HCT116 (cell line): ENCODE data around the gene OR2AJ1. TPM values are rescaled to one million over a fixed set of nuclear protein-coding genes. Genes with fewer than 3 reads are reported as not detected.

Source experiments
- ATAC-seq: fragments of 200-7000 bp; cut with Tn5 transposase; 2 replicates; pipeline ENCODE4 v1.9.1; 2020; ENCODE audit warnings: mild to moderate bottlenecking, moderate library complexity
- BruUV-seq: library from RNA; stranded (reverse); fragments of 400-500 nt; replicated peaks from 2 replicates; lab custom pipeline; 2021; lab: Mats Ljungman, UMichigan
- CTCF ChIA-PET: fragments of 300-600 bp; sonication (Branson Sonifier 250); formaldehyde crosslinking; loops from one replicate; lab custom pipeline; 2021; ENCODE audit warnings: antibody characterized with exemption; lab: Charles Lee
- POLR2A ChIA-PET: fragments of 300-600, 350-600 bp; sonication (Branson Sonifier 250); formaldehyde crosslinking; loops from one replicate; lab custom pipeline; 2021; ENCODE audit warnings: antibody characterized with exemption; lab: Charles Lee
- RAD21 ChIA-PET, 2 experiments: fragments of 300-600 bp; sonication (Branson Sonifier 250); formaldehyde crosslinking; loops; one replicate each; lab custom pipeline; 2023; ENCODE audit warnings: low total read pairs in 2 of 2; ENCODE audit not compliant: uncharacterized antibody in 2 of 2, unreplicated experiment in 2 of 2, low non-redundant PET in 1 of 2; lab: Charles Lee
- DNase-seq: peaks from one replicate; pipeline ENCODE4 v3.0.0-alpha.2; 2010; ENCODE audit warnings: low read depth, low spot score
- H2AFZ ChIP-seq: fragments of 200-600 bp; shearing (Covaris generic), sonication (generic); 2 replicates; pipeline ENCODE4 v1.6.1; 2017; ENCODE audit warnings: low read depth, mixed run types, mixed read lengths, antibody characterized with exemption, low read length; ENCODE audit not compliant: poor library complexity, severe bottlenecking
- H3K27ac ChIP-seq: 2 replicates; pipeline ENCODE4 v1.5.1; 2012; ENCODE audit warnings: low read depth, low read length
- H3K27me3 ChIP-seq: fragments of 200-600 bp; sonication (generic); 2 replicates; pipeline ENCODE4 v1.6.1; 2016; ENCODE audit warnings: mixed run types, low read length, mixed read lengths; ENCODE audit not compliant: insufficient read depth
- H3K36me3 ChIP-seq, 2 experiments: fragments of 200-500 bp in 1 of 2; fragments of 200-600 bp in 1 of 2; sonication (Bioruptor generic) in 1 of 2; sonication (generic) in 1 of 2; 2 replicates each; pipeline versions ENCODE4 v1.5.1 to v1.6.1; 2014 to 2016; ENCODE audit warnings: low read length in 2 of 2, inconsistent platforms in 1 of 2, mixed read lengths in 1 of 2, mixed run types in 1 of 2; ENCODE audit not compliant: insufficient read depth in 2 of 2, control insufficient read depth in 1 of 2
- H3K4me1 ChIP-seq, 2 experiments: fragments of 200-600 bp in 1 of 2; sonication (generic) in 1 of 2; 2 replicates each; pipeline versions ENCODE4 v1.5.1 to v1.6.1; 2012 to 2017; ENCODE audit warnings: low read length in 2 of 2, inconsistent platforms in 1 of 2, mild to moderate bottlenecking in 1 of 2, mixed read lengths in 1 of 2, mixed run types in 1 of 2, moderate library complexity in 1 of 2; ENCODE audit not compliant: insufficient read depth in 2 of 2, control insufficient read depth in 1 of 2
- H3K4me2 ChIP-seq: fragments of 200-600 bp; sonication (generic); 2 replicates; pipeline ENCODE4 v1.6.1; 2017; ENCODE audit warnings: mixed run types, low read length, mixed read lengths
- H3K4me3 ChIP-seq, 2 experiments: fragments of 200-600 bp in 1 of 2; sonication (generic) in 1 of 2; replicated peaks in 1 of 2; 2 replicates each; pipeline ENCODE4 v1.5.1; 2011 to 2016; ENCODE audit warnings: low read length in 2 of 2, control low read depth in 1 of 2, low read depth in 1 of 2, mild to moderate bottlenecking in 1 of 2, mixed read lengths in 1 of 2, mixed run types in 1 of 2
- H3K79me2 ChIP-seq: fragments of 200-600 bp; sonication (generic); 2 replicates; pipeline ENCODE4 v1.6.1; 2017; ENCODE audit warnings: mild to moderate bottlenecking, mixed run types, low read length, moderate library complexity, mixed read lengths; ENCODE audit not compliant: insufficient read depth
- H3K9ac ChIP-seq: fragments of 200-600 bp; sonication (generic); 2 replicates; pipeline ENCODE4 v1.6.1; 2016; ENCODE audit warnings: low read length, mixed read lengths
- H3K9me2 ChIP-seq: fragments of 200-600 bp; sonication (generic), shearing (Covaris generic); 2 replicates; pipeline ENCODE4 v1.6.1; 2017; ENCODE audit warnings: mixed run types, mild to moderate bottlenecking, moderate library complexity; ENCODE audit not compliant: insufficient read depth
- H3K9me3 ChIP-seq, 2 experiments: fragments of 200-500 bp in 1 of 2; fragments of 200-600 bp in 1 of 2; sonication (Bioruptor generic) in 1 of 2; sonication (generic) in 1 of 2; 2 replicates each; pipeline ENCODE4 v1.6.1; 2014 to 2017; ENCODE audit warnings: low read length in 2 of 2, mixed read lengths in 2 of 2, inconsistent platforms in 1 of 2, low read depth in 1 of 2, mild to moderate bottlenecking in 1 of 2, mixed run types in 1 of 2, moderate library complexity in 1 of 2; ENCODE audit not compliant: control insufficient read depth in 1 of 2, insufficient read depth in 1 of 2
- H4K20me1 ChIP-seq: fragments of 200-600 bp; sonication (generic), shearing (Covaris generic); 2 replicates; pipeline ENCODE4 v1.6.1; 2017; ENCODE audit warnings: mixed run types, mild to moderate bottlenecking, moderate library complexity; ENCODE audit not compliant: insufficient read depth
- CEBPB ChIP-seq: IDR thresholded peaks from 2 replicates; pipeline ENCODE4 v1.6.1; 2012; ENCODE audit warnings: low read depth
- ELF1 ChIP-seq: IDR thresholded peaks from 2 replicates; pipeline ENCODE4 v1.6.1; 2012; ENCODE audit warnings: low read depth, borderline replicate concordance
- EZH2 ChIP-seq: fragments of 200-600 bp; sonication (generic); IDR thresholded peaks from 2 replicates; pipeline ENCODE4 v1.6.1; 2017; ENCODE audit warnings: antibody characterized with exemption, mixed run types
- EZH2phosphoT487 ChIP-seq: fragments of 200-600 bp; IDR thresholded peaks from 2 replicates; pipeline ENCODE4 v1.6.1; 2018; ENCODE audit warnings: antibody characterized with exemption, borderline replicate concordance
- JUND ChIP-seq: IDR thresholded peaks from 2 replicates; pipeline ENCODE4 v1.6.1; 2012
- POLR2A ChIP-seq: IDR thresholded peaks from 2 replicates; pipeline ENCODE4 v1.7.0; 2011; ENCODE audit warnings: borderline replicate concordance; ENCODE audit not compliant: insufficient read depth, insufficient read length; ENCODE audit errors: extremely low read depth
- RAD21 ChIP-seq: IDR thresholded peaks from 2 replicates; pipeline ENCODE4 v1.6.1; 2012; ENCODE audit warnings: low read depth, mild to moderate bottlenecking
- SIN3A ChIP-seq: IDR thresholded peaks from 2 replicates; pipeline ENCODE4 v1.6.1; 2012; ENCODE audit warnings: low read depth
- TCF7L2 ChIP-seq: IDR thresholded peaks from 2 replicates; pipeline ENCODE4 v1.7.0; 2011; ENCODE audit warnings: borderline replicate concordance, inconsistent platforms; ENCODE audit not compliant: insufficient read depth, insufficient read length; ENCODE audit errors: extremely low read depth
- ZFX ChIP-seq: fragments of 450-650 bp; IDR thresholded peaks from 2 replicates; pipeline ENCODE4 v1.6.1; 2017
- ZNF274 ChIP-seq: fragments of 200-500 bp; sonication (Bioruptor generic); IDR thresholded peaks from 2 replicates; pipeline ENCODE4 v1.6.1; 2014; ENCODE audit warnings: mild to moderate bottlenecking, low read depth, low read length, inconsistent platforms
- intact Hi-C: fragments of 100-400 bp; cut with micrococcal nuclease; formaldehyde crosslinking; loops from 2 replicates; pipeline ENCODE4 v1.10.0; 2022
- total RNA-seq: library from RNA; stranded (reverse); gene quantifications from one replicate; pipeline ENCODE4 v1.2.1, GENCODE V29; 2021; ENCODE audit not compliant: unreplicated experiment
- TF ChIP-seq, protein P1 (sequence below): IDR thresholded peaks from 2 replicates; pipeline ENCODE4 v1.6.1; 2012
- TF ChIP-seq, protein P2 (sequence below): IDR thresholded peaks from 2 replicates; pipeline ENCODE4 v1.6.1; 2011; ENCODE audit warnings: mild to moderate bottlenecking, low read length, moderate library complexity; ENCODE audit not compliant: insufficient replicate concordance; ENCODE audit errors: extremely low read depth
- TF ChIP-seq, protein P3 (sequence below): IDR thresholded peaks from 2 replicates; pipeline ENCODE4 v1.6.1; 2012

Gene OR2AJ1
- total RNA-seq, 1 experiment from 2014 or later: not detected

DNA sequence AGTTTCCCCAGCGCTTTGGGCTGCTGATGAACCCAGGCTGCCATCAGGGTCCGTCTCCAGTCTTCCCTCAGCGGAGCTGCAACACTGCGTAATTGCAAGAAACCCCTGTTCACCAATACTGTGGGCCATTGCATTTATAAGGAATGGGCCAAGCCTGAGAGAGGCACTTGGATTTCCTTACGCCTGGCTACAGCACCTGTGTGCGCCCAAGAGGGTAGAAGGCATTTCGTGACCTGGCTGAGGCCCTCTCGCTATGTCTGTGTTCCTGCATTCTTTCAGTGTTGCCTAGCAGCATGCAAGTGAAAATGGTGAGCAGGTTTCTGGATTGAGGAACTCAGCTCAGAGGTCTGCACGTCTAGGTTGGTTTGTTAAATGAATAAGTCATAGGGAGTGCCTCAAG lies 41.3 kb upstream of the OR2AJ1 start:
- BruUV-seq: no TSS peak
- Histone ChIP-seq H3K9me2 (no peaks in the 10 kb centered on the region), H3K9ac (no peak overlapping the region), H3K27ac (no peak overlapping the region), H3K9me3 (peaks cover 0 to 1% of the 10 kb centered on the region in 2 experiments; a peak in 2 of 4 replicates), H3K79me2 (no peaks in the 10 kb centered on the region), H4K20me1 (no peaks in the 10 kb centered on the region), H2AFZ (no peak overlapping the region), H3K4me2 (no peak overlapping the region), H3K4me1 (no peaks in the 10 kb centered on the region), H3K4me3 (no peak overlapping the region), H3K27me3 (no peaks in the 10 kb centered on the region), H3K36me3 (no peaks in the 10 kb centered on the region)
- intact Hi-C loops: no loop called here
- POLR2A ChIA-PET: no interaction called here
- ATAC-seq: no peak
- DNase-seq: no peak
- no peak for TF ChIP-seq CEBPB
- TF ChIP-seq, protein P1, sequence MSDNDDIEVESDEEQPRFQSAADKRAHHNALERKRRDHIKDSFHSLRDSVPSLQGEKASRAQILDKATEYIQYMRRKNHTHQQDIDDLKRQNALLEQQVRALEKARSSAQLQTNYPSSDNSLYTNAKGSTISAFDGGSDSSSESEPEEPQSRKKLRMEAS: no peak
- no peak for TF ChIP-seq POLR2A
- TF ChIP-seq EZH2: no peak
- TF ChIP-seq ZNF274: no peak
- no peak for TF ChIP-seq TCF7L2
- TF ChIP-seq ELF1: no peak
- TF ChIP-seq, protein P2, sequence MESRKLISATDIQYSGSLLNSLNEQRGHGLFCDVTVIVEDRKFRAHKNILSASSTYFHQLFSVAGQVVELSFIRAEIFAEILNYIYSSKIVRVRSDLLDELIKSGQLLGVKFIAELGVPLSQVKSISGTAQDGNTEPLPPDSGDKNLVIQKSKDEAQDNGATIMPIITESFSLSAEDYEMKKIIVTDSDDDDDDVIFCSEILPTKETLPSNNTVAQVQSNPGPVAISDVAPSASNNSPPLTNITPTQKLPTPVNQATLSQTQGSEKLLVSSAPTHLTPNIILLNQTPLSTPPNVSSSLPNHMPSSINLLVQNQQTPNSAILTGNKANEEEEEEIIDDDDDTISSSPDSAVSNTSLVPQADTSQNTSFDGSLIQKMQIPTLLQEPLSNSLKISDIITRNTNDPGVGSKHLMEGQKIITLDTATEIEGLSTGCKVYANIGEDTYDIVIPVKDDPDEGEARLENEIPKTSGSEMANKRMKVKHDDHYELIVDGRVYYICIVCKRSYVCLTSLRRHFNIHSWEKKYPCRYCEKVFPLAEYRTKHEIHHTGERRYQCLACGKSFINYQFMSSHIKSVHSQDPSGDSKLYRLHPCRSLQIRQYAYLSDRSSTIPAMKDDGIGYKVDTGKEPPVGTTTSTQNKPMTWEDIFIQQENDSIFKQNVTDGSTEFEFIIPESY: no peak
- no peak for TF ChIP-seq RAD21
- no peak for TF ChIP-seq ZFX
- TF ChIP-seq SIN3A: no peak
- no peak for TF ChIP-seq JUND
- no peak for TF ChIP-seq EZH2phosphoT487
- TF ChIP-seq, protein P3, sequence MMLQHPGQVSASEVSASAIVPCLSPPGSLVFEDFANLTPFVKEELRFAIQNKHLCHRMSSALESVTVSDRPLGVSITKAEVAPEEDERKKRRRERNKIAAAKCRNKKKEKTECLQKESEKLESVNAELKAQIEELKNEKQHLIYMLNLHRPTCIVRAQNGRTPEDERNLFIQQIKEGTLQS: no peak
- RAD21 ChIA-PET: no interaction called here
- CTCF ChIA-PET: no interaction called here
